NCI-H510A (cell line): Measurements from ENCODE around the gene C8B.

ENCODE experiments used
- DNase-seq: peaks from one replicate; lab custom pipeline; 2025; lab: John Stamatoyannopoulos, UW

C8B gene

GRCh38 chr1:56965916-56966697 is at the start of gene C8B:
Gene C8B, minus strand, starts transcription at chr1:56966015. Its CDS starts 67 bp downstream, at chr1:56965948.
- no peak for DNase-seq

- DNase-seq, result no peak
Observed at GRCh38 chr1:57015071-57015470, 49.3 kb upstream of the C8B start.

GRCh38 chr1:57013522-57013921 is 47.7 kb upstream of the C8B start:
- DNase-seq, result peak; percentile 26

GRCh38 chr1:57012315-57012714 is 46.5 kb upstream of the C8B start:
- DNase-seq, result no peak

- DNase-seq, result no peak
Observed at GRCh38 chr1:57010511-57010910, 44.7 kb upstream of the C8B start.

GRCh38 chr1:57007948-57008347 is 42.1 kb upstream of the C8B start:
- DNase-seq, result no peak

- DNase-seq, result no peak
Observed at GRCh38 chr1:57007472-57007871, 41.7 kb upstream of the C8B start.

DNA sequence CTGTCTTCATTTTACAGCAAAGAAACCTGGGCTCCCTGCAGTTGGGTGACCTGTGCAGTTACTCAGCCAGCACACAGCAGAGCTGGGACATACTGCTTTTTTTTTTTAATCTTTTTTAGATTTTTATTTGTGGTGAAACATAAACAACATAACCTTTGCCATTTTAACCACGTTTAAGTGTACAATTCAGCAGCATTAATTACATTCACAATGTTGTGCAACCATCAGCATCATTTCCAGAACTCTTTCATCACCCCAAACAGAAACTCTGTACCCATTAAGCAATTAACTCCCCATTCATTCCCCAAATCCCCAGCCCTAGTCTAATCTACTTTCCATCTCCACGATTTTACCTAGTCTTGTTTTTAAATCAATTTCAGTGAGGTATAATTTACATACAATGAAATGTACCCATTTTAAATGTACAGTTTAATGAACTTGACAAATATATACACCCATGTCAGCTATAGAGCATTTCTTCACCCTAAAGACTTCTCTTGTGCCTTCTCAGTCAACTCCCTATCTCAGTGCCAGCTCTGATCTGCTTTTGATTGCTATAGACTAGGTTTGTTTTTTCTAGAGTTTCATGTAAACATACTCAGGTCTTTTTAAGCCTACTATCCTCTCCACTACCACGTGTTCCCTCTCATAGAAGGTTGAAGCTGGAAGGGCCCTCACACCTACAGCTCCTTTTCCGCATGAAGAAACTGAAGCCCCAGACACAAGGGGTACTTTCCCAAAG is 37.8 kb upstream of the C8B start:
- no peak for DNase-seq

- no peak for DNase-seq
Observed at GRCh38 chr1:56995414-56996100, 29.7 kb upstream of the C8B start.

- no peak for DNase-seq
Observed at GRCh38 chr1:56993475-56993874, 27.7 kb upstream of the C8B start.

DNA sequence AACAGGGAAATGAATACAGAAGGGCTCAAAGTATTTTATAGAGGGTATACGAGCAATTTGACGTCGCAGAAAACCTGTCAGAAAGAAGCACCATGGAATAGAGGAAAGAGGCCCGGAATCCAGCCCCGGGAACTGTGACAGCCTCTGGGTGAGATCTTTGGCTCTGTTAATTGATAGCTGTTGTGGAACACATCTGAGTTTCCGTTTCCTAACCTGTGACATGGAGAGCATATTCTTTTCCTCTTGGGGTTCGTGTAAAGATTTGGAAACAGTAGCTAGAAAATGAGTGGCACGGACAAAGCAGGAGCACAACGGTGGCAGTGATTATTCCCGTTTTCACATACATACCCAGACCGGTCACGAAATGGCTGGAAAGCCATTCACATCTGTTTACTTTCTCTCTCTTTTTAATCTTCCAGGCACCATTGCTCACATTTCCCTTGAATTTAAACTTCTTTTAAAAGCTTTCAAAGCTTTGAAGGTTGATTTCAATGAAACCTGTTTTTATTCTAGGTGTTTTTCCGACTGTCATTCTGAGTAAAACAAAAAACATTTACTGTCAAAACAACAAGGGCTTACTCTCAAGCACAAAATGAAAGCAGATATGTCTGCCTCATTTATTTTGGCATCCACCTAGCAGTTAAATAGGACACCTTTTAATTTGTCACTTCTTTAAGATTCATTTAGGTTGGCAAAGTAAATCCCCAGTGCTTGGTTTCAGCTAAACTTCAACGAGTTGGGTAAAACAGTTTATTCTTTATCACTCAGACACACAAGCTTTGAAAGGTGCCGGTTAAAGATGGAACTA is 26.7 kb upstream of the C8B start:
- DNase-seq, result no peak

GRCh38 chr1:56991576-56991975 is 25.8 kb upstream of the C8B start:
- DNase-seq, result no peak

DNA sequence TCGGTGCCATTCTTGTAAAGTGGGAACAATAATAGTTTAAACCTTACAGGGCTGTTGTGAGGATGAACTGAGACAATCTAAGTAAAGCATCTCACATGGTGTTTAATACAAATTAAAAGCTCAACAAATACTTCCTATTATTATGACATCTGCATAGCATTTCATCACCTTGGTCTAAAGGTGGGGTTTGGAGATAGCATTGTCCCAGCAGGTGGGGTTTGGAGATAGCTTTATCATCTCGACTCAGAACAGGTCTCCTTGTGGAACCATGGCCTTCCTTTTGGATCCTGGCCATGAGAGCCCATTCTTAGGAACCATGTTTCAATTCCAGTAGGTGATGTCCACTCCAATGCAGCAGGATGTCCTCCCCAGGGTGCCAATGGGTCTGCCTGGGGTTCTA is 20.6 kb upstream of the C8B start:
- no peak for DNase-seq

DNA sequence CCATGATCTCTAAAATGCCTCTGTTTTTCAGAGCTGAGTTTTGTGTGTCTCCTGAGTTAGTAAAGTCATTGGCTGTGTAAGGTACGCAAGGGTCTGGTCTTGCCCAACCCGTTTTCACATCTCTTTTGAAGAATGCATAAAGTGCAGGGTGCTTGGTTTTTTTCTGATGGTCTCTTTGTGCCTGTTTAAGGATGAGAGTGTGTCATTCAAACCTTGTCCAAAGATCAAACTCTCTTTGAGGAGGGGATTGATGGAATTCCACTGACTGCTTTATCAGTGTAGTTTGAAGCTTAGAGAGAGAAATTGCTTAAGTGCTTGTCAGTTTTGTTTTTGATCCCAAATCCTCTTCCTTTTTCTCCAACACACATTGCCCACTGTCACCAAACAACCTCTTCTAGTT is 20.0 kb upstream of the C8B start:
- no peak for DNase-seq

DNA sequence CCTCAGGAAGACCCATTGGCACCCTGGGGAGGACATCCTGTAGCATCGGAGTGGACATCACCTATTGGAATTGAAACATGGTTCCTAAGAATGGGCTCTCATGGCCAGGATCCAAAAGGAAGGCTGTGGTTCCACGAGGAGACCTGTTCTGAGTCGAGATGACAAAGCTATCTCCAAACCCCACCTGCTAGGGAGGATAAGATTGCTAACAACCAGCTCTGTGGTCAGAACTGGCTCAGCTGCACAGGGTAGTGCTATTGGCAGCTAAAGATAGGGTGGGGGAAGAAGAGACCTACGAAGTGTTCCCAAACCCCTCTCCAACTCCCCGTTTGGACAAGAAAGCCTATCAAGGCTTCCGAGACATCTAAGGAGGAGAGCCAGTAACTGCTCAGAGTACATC is 17.7 kb upstream of the C8B start:
- no peak for DNase-seq

GRCh38 chr1:56979986-56980755 is 14.4 kb upstream of the C8B start:
- no peak for DNase-seq

- no peak for DNase-seq
Observed at GRCh38 chr1:56978819-56979218, 13.0 kb upstream of the C8B start.

GRCh38 chr1:56977910-56978309 is 12.1 kb upstream of the C8B start:
- DNase-seq, result no peak

DNA sequence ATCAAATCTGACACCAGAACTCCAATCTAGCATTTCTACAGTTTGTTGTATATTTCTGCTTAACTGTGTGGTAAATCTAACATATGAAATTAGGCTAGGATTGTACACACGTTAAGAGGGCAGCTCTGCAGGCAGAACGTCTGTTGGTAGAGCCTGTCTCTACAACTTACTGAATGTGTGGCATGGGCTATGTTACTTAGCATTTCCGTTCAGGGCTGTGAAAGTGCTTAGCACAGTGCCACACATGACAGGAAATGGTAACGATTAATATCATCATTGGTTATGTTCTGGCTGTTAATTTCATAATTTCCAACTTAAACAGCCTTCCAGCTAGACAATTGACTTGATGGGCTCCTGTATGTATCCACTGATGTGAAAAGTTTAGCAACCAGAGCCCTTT is 9.6 kb upstream of the C8B start:
- DNase-seq, result no peak

DNA sequence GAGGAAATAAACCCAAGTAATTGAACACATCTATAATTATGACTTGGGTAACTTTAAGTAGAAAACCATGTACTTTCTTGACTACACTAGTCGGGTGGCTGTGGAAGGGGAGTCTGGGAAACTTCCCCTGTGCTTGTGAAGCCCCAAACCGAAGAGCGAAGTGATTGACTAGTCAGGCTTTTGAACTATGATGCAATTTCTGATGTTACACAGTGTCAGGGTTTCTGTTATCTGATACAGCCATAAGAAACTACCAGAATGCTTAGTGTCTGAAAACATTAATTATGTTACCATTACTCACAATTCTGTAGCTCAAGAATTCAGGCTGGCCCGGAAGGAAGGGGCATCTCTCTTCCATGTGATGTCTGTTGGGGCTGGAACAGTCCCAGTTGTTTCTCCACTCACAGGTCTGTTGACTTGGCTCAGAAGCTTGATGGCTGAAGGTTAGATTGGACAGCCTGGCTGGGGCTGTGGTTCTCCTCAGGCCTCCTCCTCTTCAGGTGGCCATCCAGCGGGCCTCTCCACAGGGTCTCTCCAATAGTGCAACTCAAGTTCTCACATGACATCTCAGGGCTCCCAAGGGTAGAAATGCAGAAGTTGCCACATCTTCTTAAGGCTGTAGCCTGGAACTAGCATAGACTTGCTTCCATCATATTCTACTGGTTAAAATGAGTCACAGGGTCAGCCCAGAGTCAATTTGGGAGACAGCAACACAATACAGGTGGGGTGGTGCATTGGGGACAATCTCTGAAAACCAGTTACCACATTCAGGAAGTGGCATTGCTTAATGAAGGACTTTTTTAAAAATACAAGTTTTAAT is 8.3 kb upstream of the C8B start:
- no peak for DNase-seq
